IMR-90 (cell line): ENCODE data around the gene TNKS2. TPM values are rescaled to one million over a fixed set of nuclear protein-coding genes. Genes with fewer than 3 reads are reported as not detected.

Experiments used
- ATAC-seq: fragments of 200-7000 bp; cut with Tn5 transposase; 2 replicates; pipeline ENCODE4 v1.9.1; 2020; ENCODE audit warnings: low read depth, mild to moderate bottlenecking, moderate library complexity
- BruUV-seq: library from RNA; stranded (reverse); fragments of 400-500 nt; replicated peaks from 2 replicates; lab custom pipeline; 2021; lab: Mats Ljungman, UMichigan
- CTCF ChIA-PET: fragments of 300-600 bp; formaldehyde crosslinking; extraction: SDS; loops from one replicate; lab custom pipeline; 2021; ENCODE audit warnings: antibody characterized with exemption; lab: Yijun Ruan, JAX
- POLR2A ChIA-PET: fragments of 300-600 bp; sonication (Branson Sonifier 250); formaldehyde crosslinking; loops from one replicate; lab custom pipeline; 2022; ENCODE audit warnings: antibody characterized with exemption; ENCODE audit not compliant: unreplicated experiment; lab: Charles Lee
- DNase-seq: peaks from one replicate; pipeline ENCODE4 v3.0.0; 2013
- H2AFZ ChIP-seq: replicated peaks from 2 replicates; pipeline ENCODE3; 2013; ENCODE audit warnings: low read length, mild to moderate bottlenecking; ENCODE audit not compliant: poor library complexity
- H2AK5ac ChIP-seq: 2 replicates; pipeline ENCODE4 v1.6.1; 2013; ENCODE audit warnings: low read depth, low read length, inconsistent platforms
- H2AK9ac ChIP-seq: replicated peaks from 2 replicates; pipeline ENCODE3; 2013; ENCODE audit warnings: mild to moderate bottlenecking, low read depth, low read length, moderate library complexity; ENCODE audit not compliant: poor library complexity
- H2BK120ac ChIP-seq: 2 replicates; pipeline ENCODE4 v1.6.1; 2013; ENCODE audit warnings: low read depth, low read length, inconsistent platforms
- H2BK15ac ChIP-seq: 3 replicates; pipeline ENCODE4 v1.6.1; 2013; ENCODE audit warnings: low read depth, low read length, inconsistent platforms
- H2BK20ac ChIP-seq: 2 replicates; pipeline ENCODE4 v1.6.1; 2013; ENCODE audit warnings: low read depth, mild to moderate bottlenecking, inconsistent platforms, low read length, moderate library complexity
- H2BK5ac ChIP-seq: 2 replicates; pipeline ENCODE4 v1.6.1; 2013; ENCODE audit warnings: mild to moderate bottlenecking, low read depth, low read length, inconsistent platforms; ENCODE audit not compliant: poor library complexity, severe bottlenecking
- H3K14ac ChIP-seq: replicated peaks from 2 replicates; pipeline ENCODE4 v1.6.1; 2013; ENCODE audit warnings: low read depth, low read length, inconsistent platforms
- H3K18ac ChIP-seq: 2 replicates; pipeline ENCODE4 v1.6.1; 2013; ENCODE audit warnings: low read depth, low read length, control low read depth
- H3K23ac ChIP-seq: 2 replicates; pipeline ENCODE4 v1.6.1; 2013; ENCODE audit warnings: low read depth, low read length, inconsistent platforms
- H3K27ac ChIP-seq: 2 replicates; pipeline ENCODE4 v1.5.1; 2013; ENCODE audit warnings: mild to moderate bottlenecking, control low read depth, low read length; ENCODE audit not compliant: insufficient read depth
- H3K27me3 ChIP-seq: 2 replicates; pipeline ENCODE4 v1.6.1; 2013; ENCODE audit warnings: low read length; ENCODE audit not compliant: control insufficient read depth, insufficient read depth
- H3K36me3 ChIP-seq: 2 replicates; pipeline ENCODE4 v1.6.1; 2013; ENCODE audit warnings: low read length, mixed read lengths; ENCODE audit not compliant: control insufficient read depth, insufficient read depth
- H3K4ac ChIP-seq: 2 replicates; pipeline ENCODE4 v1.6.1; 2013; ENCODE audit warnings: low read depth, low read length, inconsistent platforms
- H3K4me1 ChIP-seq: 2 replicates; pipeline ENCODE4 v1.6.1; 2013; ENCODE audit warnings: low read length, mixed read lengths; ENCODE audit not compliant: control insufficient read depth, insufficient read depth
- H3K4me2 ChIP-seq: 2 replicates; pipeline ENCODE4 v1.6.1; 2013; ENCODE audit warnings: low read depth, mild to moderate bottlenecking, control low read depth, low read length, moderate library complexity
- H3K4me3 ChIP-seq: 2 replicates; pipeline ENCODE4 v1.5.1; 2013; ENCODE audit warnings: low read depth, mild to moderate bottlenecking, control low read depth, low read length, moderate library complexity; ENCODE audit not compliant: insufficient read depth
- H3K56ac ChIP-seq: 2 replicates; pipeline ENCODE4 v1.6.1; 2013; ENCODE audit warnings: low read length, inconsistent platforms; ENCODE audit not compliant: insufficient read depth; ENCODE audit errors: extremely low read depth
- H3K79me1 ChIP-seq, 2 experiments: 2 replicates each; pipeline ENCODE4 v1.6.1; 2013; ENCODE audit warnings: low read length in 2 of 2, inconsistent platforms in 1 of 2, low read depth in 1 of 2
- H3K9ac ChIP-seq: 2 replicates; pipeline ENCODE4 v1.6.1; 2013; ENCODE audit warnings: low read depth, low read length, control low read depth
- H3K9me1 ChIP-seq: 2 replicates; pipeline ENCODE4 v1.6.1; 2013; ENCODE audit warnings: low read length, inconsistent platforms; ENCODE audit not compliant: insufficient read depth
- H3K9me3 ChIP-seq: 2 replicates; pipeline ENCODE4 v1.6.1; 2013; ENCODE audit warnings: low read length; ENCODE audit not compliant: control insufficient read depth, insufficient read depth
- H4K20me1 ChIP-seq: 2 replicates; pipeline ENCODE4 v1.6.1; 2013; ENCODE audit warnings: low read length, inconsistent platforms; ENCODE audit not compliant: insufficient read depth
- H4K5ac ChIP-seq: 2 replicates; pipeline ENCODE4 v1.6.1; 2013; ENCODE audit warnings: mild to moderate bottlenecking, low read depth, low read length, control low read depth
- H4K8ac ChIP-seq, 2 experiments: 2 replicates each; pipeline ENCODE4 v1.6.1; 2013; ENCODE audit warnings: low read depth in 2 of 2, low read length in 2 of 2, control low read depth in 1 of 2, inconsistent platforms in 1 of 2
- H4K91ac ChIP-seq: 2 replicates; pipeline ENCODE4 v1.6.1; 2013; ENCODE audit warnings: low read depth, low read length, inconsistent platforms; ENCODE audit not compliant: insufficient read depth
- BHLHE40 ChIP-seq: fragments of 150-350 bp; IDR thresholded peaks from 2 replicates; pipeline ENCODE4 v1.6.1; 2016; ENCODE audit warnings: mild to moderate bottlenecking, low read depth, low read length
- CEBPB ChIP-seq: IDR thresholded peaks from 2 replicates; pipeline ENCODE4 v1.6.1; 2012; ENCODE audit warnings: low read depth, low read length, improper control_type of control experiment
- CHD1 ChIP-seq: IDR thresholded peaks from 2 replicates; pipeline ENCODE4 v1.6.1; 2012; ENCODE audit warnings: low read depth, low read length, improper control_type of control experiment
- FOS ChIP-seq: fragments of 150-350 bp; IDR thresholded peaks from 2 replicates; pipeline ENCODE4 v1.6.1; 2016; ENCODE audit warnings: low read depth, low read length
- MAFK ChIP-seq: IDR thresholded peaks from 2 replicates; pipeline ENCODE4 v1.6.1; 2012; ENCODE audit warnings: low read depth, low read length, improper control_type of control experiment
- MAZ ChIP-seq: IDR thresholded peaks from 2 replicates; pipeline ENCODE4 v1.6.1; 2012; ENCODE audit warnings: low read depth, mild to moderate bottlenecking, low read length, improper control_type of control experiment, moderate library complexity, borderline replicate concordance
- MXI1 ChIP-seq: IDR thresholded peaks from 2 replicates; pipeline ENCODE4 v1.6.1; 2012; ENCODE audit warnings: low read depth, mild to moderate bottlenecking, low read length, moderate library complexity, borderline replicate concordance
- NFE2L2 ChIP-seq: fragments of 150-350 bp; IDR thresholded peaks from 2 replicates; pipeline ENCODE4 v1.6.1; 2016; ENCODE audit warnings: low read depth, mild to moderate bottlenecking, low read length
- POLR2A ChIP-seq: IDR thresholded peaks from 2 replicates; pipeline ENCODE4 v1.6.1; 2012; ENCODE audit warnings: mild to moderate bottlenecking, low read depth, low read length
- RAD21 ChIP-seq: IDR thresholded peaks from 2 replicates; pipeline ENCODE4 v1.6.1; 2012; ENCODE audit warnings: low read length, improper control_type of control experiment
- RCOR1 ChIP-seq: IDR thresholded peaks from 2 replicates; pipeline ENCODE4 v1.6.1; 2012; ENCODE audit warnings: mild to moderate bottlenecking, low read length, improper control_type of control experiment; ENCODE audit not compliant: insufficient replicate concordance
- RFX5 ChIP-seq: IDR thresholded peaks from 2 replicates; pipeline ENCODE4 v1.8.0; 2012; ENCODE audit warnings: low read depth, mild to moderate bottlenecking, low read length, moderate library complexity
- SMC3 ChIP-seq: fragments of 150-350 bp; IDR thresholded peaks from 2 replicates; pipeline ENCODE4 v1.6.1; 2016; ENCODE audit warnings: low read depth, mild to moderate bottlenecking, antibody characterized with exemption, low read length, moderate library complexity
- WGBS, 2 experiments: methylation state at CpG; one replicate each; pipeline versions ENCODE4 v1.1.5 to v1.1.7; 2013; ENCODE audit warnings: missing lambda C conversion rate in 2 of 2; ENCODE audit not compliant: insufficient read length in 1 of 2; ENCODE audit errors: extremely low coverage in 2 of 2; 5-methylcytosine and 5-hydroxymethylcytosine counted together
- dilution Hi-C: fragments of 300-500 bp; cut with HindIII; formaldehyde crosslinking; loops from one replicate; pipeline ENCODE4 v1.14.3; 2018; ENCODE audit warnings: low sequenced_read_pairs; ENCODE audit not compliant: unreplicated experiment
- in situ Hi-C: fragments of 300-500 bp; cut with MboI; formaldehyde crosslinking; loops from 3 replicates; pipeline ENCODE4 v1.14.3; 2019; ENCODE audit warnings: low sequenced_read_pairs, inconsistent platforms, mixed read lengths
- intact Hi-C: fragments of 100-400 bp; cut with micrococcal nuclease; formaldehyde crosslinking; loops from 2 replicates; pipeline ENCODE4 v1.10.0; 2022
- polyA plus RNA-seq, 3 experiments: library from polyadenylated mRNA; depleted of rRNA; stranded (reverse); fragments of >200 nt; gene quantifications; 2 replicates each; pipeline ENCODE4 v1.2.3, GENCODE V29; 2012; ENCODE audit warnings: low replicate concordance in 1 of 3
- total RNA-seq: library from RNA; depleted of rRNA; stranded (reverse); fragments of >200 nt; gene quantifications from 2 replicates; pipeline ENCODE4 v1.2.3, GENCODE V29; 2012
- TF ChIP-seq, protein P1 (sequence below): fragments of 150-350 bp; IDR thresholded peaks from 2 replicates; pipeline ENCODE4 v1.6.1; 2017; ENCODE audit warnings: mild to moderate bottlenecking, antibody characterized with exemption, low read length, low read depth
- TF ChIP-seq, protein P2 (sequence below): conservative IDR thresholded peaks from 2 replicates; pipeline ENCODE4 v1.5.1; 2012; ENCODE audit warnings: mild to moderate bottlenecking, low read depth, low read length, improper control_type of control experiment
- TF ChIP-seq, protein P3 (sequence below): fragments of 150-350 bp; IDR thresholded peaks from 2 replicates; pipeline ENCODE4 v1.6.1; 2016; ENCODE audit warnings: low read depth, mild to moderate bottlenecking, low read length, moderate library complexity, borderline replicate concordance

TNKS2 gene
- total and polyA plus RNA-seq, 2 of the 4 experiments (the other 2 are of a cell fraction) = 17.0 to 41.4 TPM

DNA sequence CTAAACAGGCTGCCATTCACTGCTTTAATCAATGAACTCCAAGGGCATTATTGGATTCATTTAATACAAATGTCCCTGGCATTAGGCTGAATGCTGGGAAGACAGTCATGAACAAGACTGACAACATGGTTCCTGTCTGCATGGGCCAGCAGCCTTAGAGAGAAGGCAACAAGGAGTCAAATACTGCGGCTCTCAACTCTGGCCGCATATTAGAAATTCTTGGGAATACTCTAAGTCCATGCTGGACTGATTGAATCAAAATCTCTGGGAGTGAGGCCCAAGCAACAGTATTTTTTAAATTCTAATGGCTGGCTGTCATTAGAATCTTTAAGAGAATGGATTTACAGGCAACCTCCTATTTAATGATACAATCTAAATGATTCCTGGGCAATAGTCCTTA lies 76.9 kb downstream of the TNKS2 start:
- CTCF ChIA-PET = no interaction called here
- Histone ChIP-seq H3K4ac (no peak overlapping the region), H3K36me3 (no peaks in the 10 kb centered on the region), H3K27ac (no peak overlapping the region), H4K8ac (no peak overlapping the region), H4K5ac (no peak overlapping the region), H3K9me3 (no peaks in the 10 kb centered on the region), H2BK15ac (no peak overlapping the region), H3K9me1 (no peaks in the 10 kb centered on the region; the same call in 1 of the 2 replicates), H2AK9ac (no peak overlapping the region), H2BK120ac (no peak overlapping the region), H3K79me1 (no peaks in the 10 kb centered on the region), H3K4me3 (no peak overlapping the region), H3K56ac (no peak overlapping the region), H3K9ac (no peak overlapping the region), H2AK5ac (no peak overlapping the region), H2AFZ (no peak overlapping the region), H4K20me1 (no peaks in the 10 kb centered on the region), H2BK5ac (no peak overlapping the region), H3K14ac (no peak overlapping the region), H3K4me2 (no peak overlapping the region), H3K4me1 (no peaks in the 10 kb centered on the region), H4K91ac (no peak overlapping the region), H3K23ac (no peak overlapping the region), H3K18ac (no peak overlapping the region), H3K27me3 (peaks cover 2% of the 10 kb centered on the region; the same call in 1 of the 2 replicates), H2BK20ac (no peak overlapping the region)
- POLR2A ChIA-PET = no interaction called here
- dilution Hi-C loops = no loop called here
- ATAC-seq (no peak), DNase-seq (no peak)
- BruUV-seq = no TSS peak
- no CpG with 5 or more reads among the region's 2 CpGs for WGBS, 2 experiments
- TF ChIP-seq SMC3 (no peak), CHD1 (no peak), POLR2A (no peak), FOS (no peak), CEBPB (no peak), RFX5 (no peak), MAZ (no peak), BHLHE40 (no peak), RCOR1 (no peak), MAFK (no peak), MXI1 (no peak), NFE2L2 (no peak), RAD21 (no peak)
- TF ChIP-seq, protein P1, sequence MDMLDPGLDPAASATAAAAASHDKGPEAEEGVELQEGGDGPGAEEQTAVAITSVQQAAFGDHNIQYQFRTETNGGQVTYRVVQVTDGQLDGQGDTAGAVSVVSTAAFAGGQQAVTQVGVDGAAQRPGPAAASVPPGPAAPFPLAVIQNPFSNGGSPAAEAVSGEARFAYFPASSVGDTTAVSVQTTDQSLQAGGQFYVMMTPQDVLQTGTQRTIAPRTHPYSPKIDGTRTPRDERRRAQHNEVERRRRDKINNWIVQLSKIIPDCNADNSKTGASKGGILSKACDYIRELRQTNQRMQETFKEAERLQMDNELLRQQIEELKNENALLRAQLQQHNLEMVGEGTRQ = no peak
- TF ChIP-seq, protein P2, sequence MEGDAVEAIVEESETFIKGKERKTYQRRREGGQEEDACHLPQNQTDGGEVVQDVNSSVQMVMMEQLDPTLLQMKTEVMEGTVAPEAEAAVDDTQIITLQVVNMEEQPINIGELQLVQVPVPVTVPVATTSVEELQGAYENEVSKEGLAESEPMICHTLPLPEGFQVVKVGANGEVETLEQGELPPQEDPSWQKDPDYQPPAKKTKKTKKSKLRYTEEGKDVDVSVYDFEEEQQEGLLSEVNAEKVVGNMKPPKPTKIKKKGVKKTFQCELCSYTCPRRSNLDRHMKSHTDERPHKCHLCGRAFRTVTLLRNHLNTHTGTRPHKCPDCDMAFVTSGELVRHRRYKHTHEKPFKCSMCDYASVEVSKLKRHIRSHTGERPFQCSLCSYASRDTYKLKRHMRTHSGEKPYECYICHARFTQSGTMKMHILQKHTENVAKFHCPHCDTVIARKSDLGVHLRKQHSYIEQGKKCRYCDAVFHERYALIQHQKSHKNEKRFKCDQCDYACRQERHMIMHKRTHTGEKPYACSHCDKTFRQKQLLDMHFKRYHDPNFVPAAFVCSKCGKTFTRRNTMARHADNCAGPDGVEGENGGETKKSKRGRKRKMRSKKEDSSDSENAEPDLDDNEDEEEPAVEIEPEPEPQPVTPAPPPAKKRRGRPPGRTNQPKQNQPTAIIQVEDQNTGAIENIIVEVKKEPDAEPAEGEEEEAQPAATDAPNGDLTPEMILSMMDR = no peak
- TF ChIP-seq, protein P3, sequence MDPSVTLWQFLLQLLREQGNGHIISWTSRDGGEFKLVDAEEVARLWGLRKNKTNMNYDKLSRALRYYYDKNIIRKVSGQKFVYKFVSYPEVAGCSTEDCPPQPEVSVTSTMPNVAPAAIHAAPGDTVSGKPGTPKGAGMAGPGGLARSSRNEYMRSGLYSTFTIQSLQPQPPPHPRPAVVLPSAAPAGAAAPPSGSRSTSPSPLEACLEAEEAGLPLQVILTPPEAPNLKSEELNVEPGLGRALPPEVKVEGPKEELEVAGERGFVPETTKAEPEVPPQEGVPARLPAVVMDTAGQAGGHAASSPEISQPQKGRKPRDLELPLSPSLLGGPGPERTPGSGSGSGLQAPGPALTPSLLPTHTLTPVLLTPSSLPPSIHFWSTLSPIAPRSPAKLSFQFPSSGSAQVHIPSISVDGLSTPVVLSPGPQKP = no peak
- intact Hi-C loops = no loop called here
- in situ Hi-C loops = no loop called here
